ENCODE measurements around the gene BCAS3. TPM values are rescaled to one million over a fixed set of nuclear protein-coding genes. Genes with fewer than 3 reads are reported as not detected.

The BCAS3 gene
- total and polyA plus RNA-seq, 9 donors = 9.4 to 37.0 (median 21.6) TPM

GRCh38 chr17:61216066-61216465 lies 538.4 kb downstream of the BCAS3 start:
- no peaks in the 10 kb centered on the region for H3K9me3 ChIP-seq
- no peaks in the 10 kb centered on the region for H3K36me3 ChIP-seq
- intact Hi-C loops (cut with DNase I) = no loop called here
- H3K27ac ChIP-seq = no peak overlapping the region
- no peak for TF ChIP-seq POLR2A (IDR thresholded peaks at IDR 0.05)
- DNase-seq = no peak
- WGBS, 3 donors = 95 to 98% (median 97%) methylated on average over 4 of the region's 4 CpGs
- H3K4me3 ChIP-seq = no peak overlapping the region
- no peaks in the 10 kb centered on the region for H3K27me3 ChIP-seq
- no peaks in the 10 kb centered on the region for H3K4me1 ChIP-seq (ENCODE audit: insufficient read depth)

- H3K27me3 ChIP-seq = no peaks in the 10 kb centered on the region
- WGBS, 3 donors = 89 to 97% (median 95%) methylated on average over 4 of the region's 4 CpGs
- no peaks in the 10 kb centered on the region for H3K36me3 ChIP-seq
- H3K9me3 ChIP-seq = no peaks in the 10 kb centered on the region
- no peak for DNase-seq
- intact Hi-C loops (cut with DNase I) = no loop called here
- TF ChIP-seq CTCF (IDR thresholded peaks at IDR 0.05) = no peak
- no peak for TF ChIP-seq POLR2A (IDR thresholded peaks at IDR 0.05)
- TF ChIP-seq EP300 (IDR thresholded peaks at IDR 0.05) = no peak
- H3K4me1 ChIP-seq (ENCODE audit: insufficient read depth) = no peaks in the 10 kb centered on the region
- H3K4me3 ChIP-seq = no peak overlapping the region
- H3K27ac ChIP-seq = no peak overlapping the region
Measured at GRCh38 chr17:61217878-61218437, 540.3 kb downstream of the BCAS3 start.

- H3K9me3 ChIP-seq = no peaks in the 10 kb centered on the region
- intact Hi-C loops (cut with DNase I) = no loop called here
- no peaks in the 10 kb centered on the region for H3K27me3 ChIP-seq
- no peak overlapping the region for H3K4me3 ChIP-seq
- DNase-seq = no peak
- no peaks in the 10 kb centered on the region for H3K4me1 ChIP-seq (ENCODE audit: insufficient read depth)
- H3K27ac ChIP-seq = no peak overlapping the region
- TF ChIP-seq CTCF (IDR thresholded peaks at IDR 0.05) (no peak), EP300 (IDR thresholded peaks at IDR 0.05) (no peak), POLR2A (IDR thresholded peaks at IDR 0.05) (no peak)
- WGBS, 3 donors = 88 to 99% (median 94%) methylated on average over 1 of the region's 1 CpG
- H3K36me3 ChIP-seq = no peaks in the 10 kb centered on the region
Measured at GRCh38 chr17:61218438-61218837, 540.8 kb downstream of the BCAS3 start.

- no peak for TF ChIP-seq CTCF (IDR thresholded peaks at IDR 0.05)
- TF ChIP-seq EP300 (IDR thresholded peaks at IDR 0.05) = no peak
- no peak for TF ChIP-seq POLR2A (IDR thresholded peaks at IDR 0.05)
- Histone ChIP-seq H3K9me3 (no peaks in the 10 kb centered on the region), H3K27ac (no peak overlapping the region), H3K27me3 (no peaks in the 10 kb centered on the region), H3K36me3 (no peaks in the 10 kb centered on the region), H3K4me1 (ENCODE audit: insufficient read depth) (no peaks in the 10 kb centered on the region), H3K4me3 (no peak overlapping the region)
- WGBS, 3 donors = 74 to 86% (median 82%) methylated on average over 3 of the region's 3 CpGs
- DNase-seq = no peak
- intact Hi-C loops (cut with DNase I) = no loop called here
Measured at GRCh38 chr17:61219460-61219859, 541.8 kb downstream of the BCAS3 start.

- 89 to 100% (median 96%) methylated on average over 1 of the region's 1 CpG for WGBS, 3 donors
- H3K36me3 ChIP-seq = no peaks in the 10 kb centered on the region
Measured at GRCh38 chr17:61221181-61221580, 543.5 kb downstream of the BCAS3 start.

More at GRCh38 chr17:61221181-61221580, 543.5 kb downstream of the BCAS3 start:
- intact Hi-C loops (cut with DNase I) = no loop called here
- Histone ChIP-seq H3K4me1 (ENCODE audit: insufficient read depth) (no peaks in the 10 kb centered on the region), H3K27me3 (no peaks in the 10 kb centered on the region), H3K27ac (no peak overlapping the region), H3K4me3 (no peak overlapping the region), H3K9me3 (no peaks in the 10 kb centered on the region)
- no peak for DNase-seq
- no peak for TF ChIP-seq EP300 (IDR thresholded peaks at IDR 0.05)

Data from ovary (tissue), 9 donors.